Measurements from ENCODE around the gene PTGR3. TPM values are rescaled to one million over a fixed set of nuclear protein-coding genes. Genes with fewer than 3 reads are reported as not detected.
"Not testable (repeated sequence)": the region's sequence is repeated elsewhere in the genome, so short reads cannot be mapped to it uniquely, and the experiment has no call there.

Gene PTGR3
- total RNA-seq, 2 experiments from 2014 or later = 1.8 to 14.9 TPM

- H2AFZ ChIP-seq (ENCODE audit: low read length) = no peak overlapping the region
- no peak for DNase-seq (ENCODE audit: low spot score)
- ChIA-PET CTCF (ENCODE audit: unreplicated experiment) (no interaction called here), POLR2A (no interaction called here)
- H3K9me3 ChIP-seq (ENCODE audit: low read length) = no peaks in the 10 kb centered on the region
- no peaks in the 10 kb centered on the region for H3K4me1 ChIP-seq (ENCODE audit: insufficient read depth, low read length, poor library complexity, severe bottlenecking)
- H4K20me1 ChIP-seq (ENCODE audit: insufficient read depth, low read length) = no peaks in the 10 kb centered on the region
- no peaks in the 10 kb centered on the region for H3K79me2 ChIP-seq (ENCODE audit: insufficient read depth, low read depth, low read length)
- TF ChIP-seq CTCF (conservative IDR thresholded peaks at IDR 0.05; ENCODE audit: low read length) (no peak), EZH2phosphoT487 (IDR thresholded peaks at IDR 0.05; ENCODE audit: borderline replicate concordance, low read depth, low read length) (no peak)
- no peaks in the 10 kb centered on the region for H3K9me2 ChIP-seq (ENCODE audit: insufficient read depth, low read length)
- no peak overlapping the region for H3K27ac ChIP-seq (ENCODE audit: low read depth, low read length, poor library complexity, severe bottlenecking)
- no peak overlapping the region for H3K4me3 ChIP-seq (ENCODE audit: low read depth, low read length, poor library complexity, severe bottlenecking)
- no peak overlapping the region for H3K4me2 ChIP-seq (ENCODE audit: low read length)
- BruUV-seq (replicated peaks) = no TSS peak
- no peaks in the 10 kb centered on the region for H3K36me3 ChIP-seq (ENCODE audit: insufficient read depth, low read length)
- intact Hi-C loops (cut with micrococcal nuclease; ENCODE audit: unreplicated experiment) = no loop called here
Observed at GRCh38 chr18:75192899-75193298, 16.0 kb downstream of the PTGR3 start.

GRCh38 chr18:75189696-75190095 lies 19.2 kb downstream of the PTGR3 start:
- H3K4me1 ChIP-seq (ENCODE audit: insufficient read depth, low read length, poor library complexity, severe bottlenecking) = no peaks in the 10 kb centered on the region
- no peak for TF ChIP-seq EZH2phosphoT487 (IDR thresholded peaks at IDR 0.05; ENCODE audit: borderline replicate concordance, low read depth, low read length)
- TF ChIP-seq CTCF (conservative IDR thresholded peaks at IDR 0.05; ENCODE audit: low read length) = no peak
- H3K79me2 ChIP-seq (ENCODE audit: insufficient read depth, low read depth, low read length) = no peaks in the 10 kb centered on the region
- CTCF ChIA-PET (ENCODE audit: unreplicated experiment) = no interaction called here
- no peak overlapping the region for H2AFZ ChIP-seq (ENCODE audit: low read length)
- POLR2A ChIA-PET = no interaction called here
- no peak overlapping the region for H3K4me2 ChIP-seq (ENCODE audit: low read length)
- H3K9me2 ChIP-seq (ENCODE audit: insufficient read depth, low read length) = no peaks in the 10 kb centered on the region
- intact Hi-C loops (cut with micrococcal nuclease; ENCODE audit: unreplicated experiment) = no loop called here
- no peak overlapping the region for H3K4me3 ChIP-seq (ENCODE audit: low read depth, low read length, poor library complexity, severe bottlenecking)
- H3K36me3 ChIP-seq (ENCODE audit: insufficient read depth, low read length) = no peaks in the 10 kb centered on the region
- no peaks in the 10 kb centered on the region for H4K20me1 ChIP-seq (ENCODE audit: insufficient read depth, low read length)
- no peak overlapping the region for H3K27ac ChIP-seq (ENCODE audit: low read depth, low read length, poor library complexity, severe bottlenecking)
- no peak for DNase-seq (ENCODE audit: low spot score)
- H3K9me3 ChIP-seq (ENCODE audit: low read length) = no peaks in the 10 kb centered on the region
- no TSS peak for BruUV-seq (replicated peaks)

GRCh38 chr18:75187702-75188101 lies 21.2 kb downstream of the PTGR3 start:
- intact Hi-C loops (cut with micrococcal nuclease; ENCODE audit: unreplicated experiment); BruUV-seq (replicated peaks); H3K36me3 ChIP-seq (ENCODE audit: insufficient read depth, low read length); H4K20me1 ChIP-seq (ENCODE audit: insufficient read depth, low read length); H3K79me2 ChIP-seq (ENCODE audit: insufficient read depth, low read depth, low read length); H3K4me3 ChIP-seq (ENCODE audit: low read depth, low read length, poor library complexity, severe bottlenecking); H3K9me3 ChIP-seq (ENCODE audit: low read length); H2AFZ ChIP-seq (ENCODE audit: low read length); H3K4me1 ChIP-seq (ENCODE audit: insufficient read depth, low read length, poor library complexity, severe bottlenecking); H3K27ac ChIP-seq (ENCODE audit: low read depth, low read length, poor library complexity, severe bottlenecking); H3K9me2 ChIP-seq (ENCODE audit: insufficient read depth, low read length); CTCF ChIA-PET (ENCODE audit: unreplicated experiment); DNase-seq (ENCODE audit: low spot score); H3K4me2 ChIP-seq (ENCODE audit: low read length): not testable (repeated sequence)
- POLR2A ChIA-PET = interaction anchor here (0.6 kb wide), 1 partner anchor 14 kb away, joined by 3 read pairs; no protein-coding TSS in a partner anchor

Measured in OCI-LY7 (cell line).